Ovary (tissue), 9 donors: ENCODE measurements around the gene TRMT61A. TPM values are rescaled to one million over a fixed set of nuclear protein-coding genes. Genes with fewer than 3 reads are reported as not detected.
A peak's percentile ranks its signal among the peaks of the same experiment; 100 is the strongest.

Experiments
- DNase-seq, 5 donors: peaks; one replicate each; pipeline ENCODE4 v3.0.0-alpha.2; 2019 to 2020
- H3K27ac ChIP-seq, 2 donors: fragments of 200-600 bp; one replicate each; pipeline versions ENCODE4 v1.5.1 to v1.8.0; 2019 to 2022
- H3K27me3 ChIP-seq: fragments of 200-600 bp; one replicate; pipeline ENCODE4 v1.8.0; 2022
- H3K36me3 ChIP-seq: fragments of 200-600 bp; sonication (generic); one replicate; pipeline ENCODE4 v1.5.1; 2019
- H3K4me1 ChIP-seq: one replicate; pipeline ENCODE4 v1.8.1; 2013; ENCODE audit warnings: mild to moderate bottlenecking, moderate library complexity; ENCODE audit not compliant: insufficient read depth
- H3K4me3 ChIP-seq: fragments of 200-600 bp; sonication (generic); one replicate; pipeline ENCODE4 v1.5.1; 2017
- H3K9me3 ChIP-seq, 2 donors: fragments of 200-600 bp in 1 of 2; sonication (generic) in 1 of 2; one replicate each; pipeline versions ENCODE4 v1.5.1 to v1.8.1; 2013 to 2019; ENCODE audit warnings: mild to moderate bottlenecking in 1 of 2, moderate library complexity in 1 of 2
- EP300 ChIP-seq: sonication (generic); formaldehyde crosslinking; IDR thresholded peaks from one replicate; pipeline ENCODE4 v1.6.1; 2017; ENCODE audit warnings: antibody characterized with exemption
- POLR2A ChIP-seq: fragments of 450-650 bp; IDR thresholded peaks from one replicate; pipeline ENCODE4 v1.6.1; 2017; ENCODE audit warnings: antibody characterized with exemption, mild to moderate bottlenecking, moderate library complexity
- WGBS, 3 donors: extraction: QIAGEN DNeasy Blood & Tissue Kit in 1 of 3; methylation state at CpG; one replicate each; pipeline versions ENCODE4 v1.1.5 to v1.1.7; 2013 to 2017; 5-methylcytosine and 5-hydroxymethylcytosine counted together
- intact Hi-C, 4 donors: fragments of 100-400 bp; cut with DNase I; formaldehyde crosslinking; loops; one replicate each; pipeline versions ENCODE4 v1.11.0 to v1.15.1; 2022 to 2023
- polyA plus RNA-seq, 2 donors: library from polyadenylated mRNA; stranded (reverse); fragments of 200-250 nt in 1 of 2; fragments of 350-450 nt in 1 of 2; fragmentation: Illumina TruSeq in 1 of 2; extraction: RNeasy Lipid Tissue Mini Kit (QIAGEN cat#74804) in 1 of 2; gene quantifications; one replicate each; pipeline ENCODE4 v1.2.3, GENCODE V29; 2013 to 2014
- total RNA-seq, 7 donors: library from RNA; depleted of rRNA in 2 of 7; stranded (reverse); fragments of >200 nt in 2 of 7; fragmentation: NEBNext Ultra II Directional in 3 of 7; extraction: Animal tissue kit (Norgen Biotek cat#: 25700) in 3 of 7; gene quantifications; one replicate each; pipeline versions ENCODE4 v1.1.0 to v1.2.4, GENCODE V29; 2016 to 2023
- TF ChIP-seq, protein P1 (sequence below), 3 donors: fragments of 450-650 bp in 2 of 3; fragments of 200-600 bp in 1 of 3; IDR thresholded peaks; one replicate each; pipeline versions ENCODE4 v1.5.1 to v1.8.0; 2016 to 2022; ENCODE audit warnings: antibody characterized with exemption in 3 of 3, mild to moderate bottlenecking in 1 of 3
- donor health status: DM: no; HTN: no; CAD: no; lungs with moderate emphysema.
- donor health status: DM: no; HTN: no; CAD: no.
- donor health status: Bipolar disorder and iron deficiency.
- donor health status: DM: yes; HTN: yes; CAD: no.
- donor health status: DM: no; HTN: no; CAD: no.
- donor health status: DM: yes; HTN: yes; CAD: no.

TRMT61A gene
- total and polyA plus RNA-seq, 9 donors, result 0.62 to 20.9 (median 12.8) TPM

DNA sequence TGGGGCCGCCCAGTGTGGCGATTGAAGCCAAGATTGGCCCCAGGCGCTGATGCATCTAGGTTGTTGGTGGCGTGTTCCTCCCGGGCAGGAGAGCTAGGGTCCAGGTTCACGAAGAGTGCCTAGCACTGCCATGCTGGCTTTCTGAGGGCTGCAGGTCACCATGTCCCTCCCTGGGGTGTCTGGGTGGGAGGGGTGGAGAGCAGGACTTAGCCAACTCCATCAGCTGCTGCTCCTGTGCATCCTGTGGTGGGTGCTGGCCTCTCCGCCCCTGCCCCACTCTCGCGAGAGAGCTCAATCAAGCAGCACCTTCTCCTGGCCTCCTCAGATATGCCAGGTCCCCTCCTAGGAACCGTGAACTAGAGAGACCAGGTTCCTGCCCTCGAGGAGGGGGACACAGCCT lies 1.8 kb downstream of the TRMT61A start:
- no peaks in the 10 kb centered on the region for H3K9me3 ChIP-seq
- no peak for DNase-seq
- TF ChIP-seq POLR2A (no peak), EP300 (no peak)
- TF ChIP-seq, protein P1, sequence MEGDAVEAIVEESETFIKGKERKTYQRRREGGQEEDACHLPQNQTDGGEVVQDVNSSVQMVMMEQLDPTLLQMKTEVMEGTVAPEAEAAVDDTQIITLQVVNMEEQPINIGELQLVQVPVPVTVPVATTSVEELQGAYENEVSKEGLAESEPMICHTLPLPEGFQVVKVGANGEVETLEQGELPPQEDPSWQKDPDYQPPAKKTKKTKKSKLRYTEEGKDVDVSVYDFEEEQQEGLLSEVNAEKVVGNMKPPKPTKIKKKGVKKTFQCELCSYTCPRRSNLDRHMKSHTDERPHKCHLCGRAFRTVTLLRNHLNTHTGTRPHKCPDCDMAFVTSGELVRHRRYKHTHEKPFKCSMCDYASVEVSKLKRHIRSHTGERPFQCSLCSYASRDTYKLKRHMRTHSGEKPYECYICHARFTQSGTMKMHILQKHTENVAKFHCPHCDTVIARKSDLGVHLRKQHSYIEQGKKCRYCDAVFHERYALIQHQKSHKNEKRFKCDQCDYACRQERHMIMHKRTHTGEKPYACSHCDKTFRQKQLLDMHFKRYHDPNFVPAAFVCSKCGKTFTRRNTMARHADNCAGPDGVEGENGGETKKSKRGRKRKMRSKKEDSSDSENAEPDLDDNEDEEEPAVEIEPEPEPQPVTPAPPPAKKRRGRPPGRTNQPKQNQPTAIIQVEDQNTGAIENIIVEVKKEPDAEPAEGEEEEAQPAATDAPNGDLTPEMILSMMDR (IDR thresholded peaks at IDR 0.05), result no peak
- H3K4me1 ChIP-seq, result peaks cover 17% of the 10 kb centered on the region
- H3K4me3 ChIP-seq, result no peak overlapping the region
- WGBS, 3 donors, result 86 to 87% (median 87%) methylated on average over 11 of the region's 11 CpGs
- H3K36me3 ChIP-seq, result no peaks in the 10 kb centered on the region
- H3K27me3 ChIP-seq, result no peaks in the 10 kb centered on the region
- intact Hi-C loops, result no loop called here
- H3K27ac ChIP-seq, result no peak overlapping the region

DNA sequence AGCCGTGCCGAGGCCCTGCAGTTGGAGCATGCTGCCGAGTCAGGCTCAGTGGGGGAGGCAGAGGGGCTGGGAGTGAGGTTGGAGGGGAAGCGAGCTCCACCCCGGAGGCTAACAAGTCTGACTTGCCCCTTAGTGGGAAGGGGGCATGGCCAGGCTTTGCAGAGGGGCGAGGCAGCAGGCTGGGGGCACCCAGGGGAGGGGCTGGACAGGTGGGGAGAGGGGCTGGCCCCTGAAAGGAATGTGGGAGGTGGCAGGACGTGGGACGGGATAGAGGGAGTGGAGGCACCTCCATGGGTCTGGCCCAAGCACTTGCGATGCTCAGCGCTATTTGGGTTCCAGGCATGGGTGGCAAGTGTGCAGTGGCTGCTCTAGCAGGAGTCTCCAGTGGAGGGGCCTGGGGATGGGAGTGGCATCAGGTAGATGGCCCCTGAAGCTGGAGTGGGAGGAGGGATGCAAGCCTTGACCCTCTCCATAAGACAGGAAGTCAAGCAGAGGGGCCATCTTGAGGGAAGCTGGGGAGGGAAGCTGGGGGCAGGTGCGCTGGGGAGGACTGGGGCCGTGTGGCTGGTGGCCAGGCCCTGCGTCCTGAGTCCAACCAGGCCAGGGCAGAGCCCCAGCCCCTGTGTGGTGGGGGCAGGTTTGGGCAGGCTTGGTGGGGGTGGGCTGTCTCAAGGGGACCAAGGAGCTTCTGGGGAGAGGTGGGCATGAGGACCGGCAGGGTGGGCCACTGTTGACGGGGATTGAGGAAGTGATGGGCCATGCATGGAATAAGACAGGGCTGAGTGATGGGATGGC lies 2.6 kb downstream of the TRMT61A start:
- no peaks in the 10 kb centered on the region for H3K9me3 ChIP-seq
- no peaks in the 10 kb centered on the region for H3K27me3 ChIP-seq
- DNase-seq, result peak in 1 of 5 donors; percentile 28
- no peak overlapping the region for H3K4me3 ChIP-seq
- TF ChIP-seq, protein P1 (IDR thresholded peaks at IDR 0.05), result no peak
- TF ChIP-seq EP300 (no peak), POLR2A (no peak)
- no peaks in the 10 kb centered on the region for H3K36me3 ChIP-seq
- 76 to 78% (median 77%) methylated on average over 15 of the region's 15 CpGs for WGBS, 3 donors
- no peak overlapping the region for H3K27ac ChIP-seq
- peaks cover 17% of the 10 kb centered on the region for H3K4me1 ChIP-seq
- intact Hi-C loops, result no loop called here

DNA sequence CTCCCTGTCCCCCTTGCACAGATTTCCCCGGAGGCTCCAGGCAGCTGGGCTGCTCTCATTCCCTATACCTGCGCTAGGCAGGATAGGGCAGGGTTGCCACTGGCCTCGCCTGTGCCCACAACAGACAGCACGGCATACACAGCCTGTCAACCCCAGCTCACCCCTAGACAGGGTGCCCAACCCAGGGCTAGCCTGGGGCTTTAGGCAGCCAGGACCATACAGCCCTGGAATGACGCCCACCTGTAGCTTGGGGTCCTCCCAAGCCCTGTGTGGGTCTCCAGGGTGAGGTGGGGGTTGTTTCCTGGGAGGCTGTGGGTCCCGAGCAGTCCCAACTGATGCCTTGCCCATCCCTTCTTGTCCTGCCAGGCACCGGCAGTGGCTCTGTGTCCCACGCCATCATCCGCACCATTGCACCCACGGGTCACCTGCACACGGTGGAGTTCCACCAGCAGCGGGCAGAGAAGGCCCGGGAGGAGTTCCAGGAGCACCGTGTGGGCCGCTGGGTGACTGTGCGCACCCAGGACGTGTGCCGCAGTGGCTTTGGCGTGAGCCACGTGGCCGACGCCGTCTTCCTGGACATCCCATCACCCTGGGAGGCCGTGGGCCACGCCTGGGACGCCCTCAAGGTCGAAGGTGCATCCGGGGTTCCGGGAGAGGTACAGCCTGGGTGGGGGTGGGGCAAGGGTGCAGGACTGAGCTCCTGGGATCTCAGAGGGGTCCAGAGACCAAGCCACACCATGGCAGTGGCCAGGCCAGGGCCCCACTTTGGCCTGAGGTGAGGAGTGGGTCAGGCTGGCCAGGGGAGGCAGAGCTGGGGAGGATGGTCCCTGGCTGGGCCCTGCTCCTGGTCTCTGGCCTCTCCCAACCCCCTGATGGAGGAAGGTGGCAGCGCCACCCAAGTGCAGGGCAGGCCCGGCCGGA lies 3.5 kb downstream of the TRMT61A start:
- Histone ChIP-seq H3K9me3 (no peaks in the 10 kb centered on the region), H3K4me3 (no peak overlapping the region), H3K36me3 (no peaks in the 10 kb centered on the region), H3K27me3 (no peaks in the 10 kb centered on the region), H3K27ac (peak overlapping the region in 1 of 2 donors; percentile 31), H3K4me1 (peaks cover 17% of the 10 kb centered on the region)
- WGBS, 3 donors, result 70 to 76% (median 72%) methylated on average over 14 to 32 of the region's 32 CpGs
- intact Hi-C loops, result no loop called here
- TF ChIP-seq EP300 (no peak), POLR2A (no peak)
- DNase-seq, result peak in 2 of 5 donors; percentile 26 to 39

DNA sequence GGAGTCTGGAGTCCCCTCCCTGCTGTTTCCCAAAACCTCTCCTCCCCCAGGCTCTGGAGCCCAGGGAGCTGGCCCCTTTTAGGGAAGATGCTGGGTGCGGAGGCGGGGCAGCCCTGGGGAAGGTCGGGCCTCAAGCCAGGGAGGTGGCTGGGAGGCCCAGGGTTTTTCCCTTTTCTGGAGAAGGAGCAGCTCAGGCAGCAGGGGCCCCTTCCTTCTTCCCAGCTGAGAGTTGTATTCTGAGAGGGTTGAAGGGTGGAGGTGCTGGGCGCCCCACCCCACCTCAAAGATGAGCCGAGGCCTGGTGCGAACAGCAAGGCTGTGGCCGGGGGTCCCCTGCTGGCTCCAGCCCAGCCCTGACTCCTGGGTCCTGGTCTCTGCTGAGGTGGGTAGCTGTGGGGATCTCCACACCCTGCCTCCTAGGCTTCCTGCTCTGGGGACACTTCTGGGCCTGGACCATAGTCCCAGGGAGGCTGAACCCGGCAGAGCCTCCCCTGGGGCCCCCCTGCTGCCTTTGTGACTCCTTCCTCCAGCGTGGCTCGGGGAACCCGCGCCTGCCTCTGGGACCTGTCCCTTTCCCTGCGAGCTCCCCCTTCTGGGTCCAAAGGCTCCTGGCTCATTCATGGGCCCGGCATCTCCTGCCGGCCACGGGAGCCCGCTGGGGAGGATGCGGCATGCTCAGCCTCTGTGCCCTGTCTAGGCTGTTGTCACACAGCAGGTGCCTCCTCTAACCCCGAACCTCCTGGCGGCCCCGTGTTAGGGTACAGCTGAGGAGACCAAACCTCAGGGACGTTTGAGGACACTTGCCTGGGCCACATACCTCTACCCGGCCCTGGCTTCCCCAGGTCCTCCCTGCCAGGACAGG lies 4.4 kb downstream of the TRMT61A start:
- Histone ChIP-seq H3K9me3 (no peaks in the 10 kb centered on the region), H3K27ac (peak overlapping the region in 1 of 2 donors; percentile 31), H3K4me3 (no peak overlapping the region), H3K36me3 (no peaks in the 10 kb centered on the region), H3K27me3 (no peaks in the 10 kb centered on the region), H3K4me1 (peaks cover 9% of the 10 kb centered on the region)
- intact Hi-C loops, result no loop called here
- DNase-seq, result peak in 4 of 5 donors; percentile 47 to 70 (median 59)
- 60 to 68% (median 62%) methylated on average over 22 to 23 of the region's 23 CpGs for WGBS, 3 donors
- TF ChIP-seq, protein P1 (IDR thresholded peaks at IDR 0.05), result no peak
- TF ChIP-seq EP300 (no peak), POLR2A (no peak)
